GM18951 (cell line): ENCODE data around the gene SLC1A5.
"Not testable (repeated sequence)": the region's sequence is repeated elsewhere in the genome, so short reads cannot be mapped to it uniquely, and the experiment has no call there.

Experiments used
- POLR2A ChIP-seq: IDR thresholded peaks from 4 replicates; pipeline ENCODE4 v1.6.1; 2011; ENCODE audit warnings: mild to moderate bottlenecking; ENCODE audit not compliant: insufficient read length, insufficient read depth; ENCODE audit errors: extremely low read depth
- in situ Hi-C: fragments of 300-500 bp; cut with MboI; formaldehyde crosslinking; loops from one replicate; pipeline ENCODE4 v1.12.0; 2022; ENCODE audit warnings: low sequenced_read_pairs, mixed read lengths, inconsistent platforms; ENCODE audit not compliant: unreplicated experiment

Gene SLC1A5

DNA sequence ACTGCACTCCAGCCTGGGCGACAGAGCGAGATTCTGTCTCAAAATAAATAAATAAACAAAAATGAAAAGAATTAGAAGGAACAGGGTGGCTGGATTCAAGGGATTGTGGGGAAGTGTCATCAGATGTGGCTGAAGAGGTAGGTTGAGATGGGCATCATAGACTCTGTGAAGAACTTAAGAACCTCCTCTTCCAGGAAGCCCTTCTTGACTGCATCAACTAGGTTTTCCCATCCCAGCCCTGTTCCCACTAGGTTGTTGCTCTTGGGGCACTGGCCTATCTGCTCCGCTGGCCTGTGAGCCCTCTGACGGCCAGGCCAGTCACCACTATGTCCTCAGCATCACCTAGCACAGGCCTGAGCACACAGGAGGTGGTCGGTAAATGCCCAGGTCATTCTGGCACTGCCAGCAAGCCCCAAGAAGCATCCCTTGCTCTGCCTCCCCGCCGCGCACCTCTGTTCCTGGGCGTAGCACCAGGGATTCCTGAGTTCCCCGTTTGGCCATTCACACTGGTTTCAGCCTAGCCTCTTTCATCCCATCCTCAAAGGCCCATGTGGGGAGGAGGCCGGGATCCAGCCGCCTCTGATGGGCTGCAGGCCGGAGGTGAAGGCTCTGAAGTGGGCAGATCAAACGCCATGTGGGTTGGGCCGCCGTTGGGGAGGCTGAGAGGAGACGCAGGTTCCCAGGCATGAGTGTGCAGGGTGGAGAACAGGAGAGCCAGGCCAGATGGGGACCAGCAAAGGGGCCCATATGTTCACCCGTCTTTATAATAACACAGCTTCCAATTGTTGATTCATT lies 27.6 kb upstream of the SLC1A5 start:
- no peak for TF ChIP-seq POLR2A
- in situ Hi-C loops = no loop called here

DNA sequence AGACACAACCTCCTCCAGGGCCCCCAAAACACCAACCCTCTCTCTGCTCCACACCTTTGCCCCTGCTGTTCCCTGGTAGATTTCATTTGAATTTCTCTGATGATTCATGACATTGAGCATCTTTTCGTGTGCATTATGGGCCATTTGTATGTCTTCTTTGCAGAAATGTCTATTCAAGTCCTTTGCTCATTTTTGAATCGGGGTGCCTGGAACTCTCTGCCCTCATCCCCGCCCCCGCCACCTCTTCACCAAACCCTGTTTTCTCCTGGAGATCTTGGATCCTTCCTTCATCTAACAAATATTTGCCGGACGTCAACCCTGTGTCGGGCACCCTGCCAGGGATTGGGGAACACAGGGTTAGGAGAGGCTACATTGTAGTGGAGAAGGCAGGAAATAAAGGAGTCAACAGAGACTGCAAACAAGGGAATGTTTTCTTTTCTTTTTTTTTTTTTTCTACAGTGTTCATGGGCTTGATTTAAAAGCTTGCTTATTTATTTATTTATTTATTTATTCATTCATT lies 25.5 kb upstream of the SLC1A5 start:
- no peak for TF ChIP-seq POLR2A
- in situ Hi-C loops = no loop called here

DNA sequence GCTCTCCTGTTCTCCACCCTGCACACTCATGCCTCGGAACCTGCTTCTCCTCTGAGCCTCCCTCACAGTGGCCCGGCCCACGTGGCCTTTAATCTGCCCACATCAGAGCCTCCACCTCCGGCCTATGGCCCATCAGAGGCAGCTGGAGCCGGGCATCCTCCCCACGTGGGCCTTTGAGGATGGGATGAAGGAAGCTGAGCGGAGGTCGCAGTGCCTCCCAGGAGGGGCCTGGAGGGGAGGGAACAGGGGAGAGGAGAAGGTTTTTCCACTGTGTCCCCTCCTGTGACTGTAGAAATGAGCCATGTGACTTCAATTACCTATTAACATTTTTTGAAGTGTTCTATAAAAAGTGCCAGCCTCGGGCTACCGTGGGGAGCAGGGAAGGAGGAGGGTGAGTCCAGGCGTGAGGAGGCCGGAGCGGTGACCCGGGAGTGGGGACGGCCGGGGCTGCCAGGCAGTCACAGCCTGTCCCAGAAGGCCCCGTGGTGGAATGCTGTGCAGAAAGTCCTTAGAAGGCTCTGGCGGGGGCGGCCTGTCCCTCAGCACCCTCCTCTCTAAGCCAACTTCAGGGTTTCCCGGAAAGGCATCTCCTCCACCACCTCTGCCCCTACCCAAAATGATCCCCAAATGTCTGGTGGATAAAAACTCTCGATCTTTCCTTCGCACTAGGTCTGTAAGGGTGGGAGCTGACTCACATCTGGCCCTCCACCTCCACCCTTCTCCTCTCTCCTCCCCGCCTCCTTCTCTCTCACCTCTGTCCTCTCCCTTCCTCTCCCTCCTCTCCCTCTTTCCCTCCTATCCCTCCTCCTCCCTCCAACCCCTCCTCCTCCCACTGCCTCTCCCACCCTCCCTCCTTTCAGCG lies 24.8 kb upstream of the SLC1A5 start:
- in situ Hi-C loops = no loop called here
- TF ChIP-seq POLR2A = no peak

DNA sequence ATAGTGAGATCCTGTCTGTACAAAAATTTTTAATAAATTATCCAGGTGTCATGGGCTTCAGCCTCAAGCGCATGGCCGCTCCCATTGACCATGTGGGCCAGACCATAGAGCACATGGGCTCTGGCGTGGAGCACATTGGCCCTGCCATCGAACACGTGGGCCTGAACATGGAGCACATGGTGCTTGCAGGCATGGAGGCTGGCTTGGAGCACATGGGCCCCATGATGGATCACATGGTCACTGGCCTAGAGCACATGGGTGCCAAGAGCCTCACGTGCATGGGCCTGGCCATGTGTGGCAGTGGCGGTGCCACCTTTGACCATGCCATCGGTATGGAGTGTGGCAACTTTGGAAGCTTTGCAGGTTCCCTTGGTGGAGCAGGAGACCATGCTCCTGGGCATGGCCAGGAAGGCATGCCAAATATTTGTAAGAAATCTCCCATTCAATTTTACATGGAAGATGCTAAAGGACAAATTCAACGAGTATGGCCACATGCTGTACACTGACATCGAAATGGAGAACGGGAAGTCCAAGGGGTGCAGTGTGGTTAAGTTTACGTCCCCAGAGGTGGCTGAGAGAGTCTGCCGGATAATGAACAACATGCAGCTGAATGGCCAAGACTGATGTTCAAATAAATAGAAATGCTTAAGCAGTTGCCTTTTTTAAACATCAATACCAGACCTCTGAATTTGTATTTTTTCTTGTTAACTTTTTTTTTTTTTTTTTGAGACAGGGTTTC lies 21.3 kb upstream of the SLC1A5 start:
- in situ Hi-C loops = no loop called here
- no peak for TF ChIP-seq POLR2A

DNA sequence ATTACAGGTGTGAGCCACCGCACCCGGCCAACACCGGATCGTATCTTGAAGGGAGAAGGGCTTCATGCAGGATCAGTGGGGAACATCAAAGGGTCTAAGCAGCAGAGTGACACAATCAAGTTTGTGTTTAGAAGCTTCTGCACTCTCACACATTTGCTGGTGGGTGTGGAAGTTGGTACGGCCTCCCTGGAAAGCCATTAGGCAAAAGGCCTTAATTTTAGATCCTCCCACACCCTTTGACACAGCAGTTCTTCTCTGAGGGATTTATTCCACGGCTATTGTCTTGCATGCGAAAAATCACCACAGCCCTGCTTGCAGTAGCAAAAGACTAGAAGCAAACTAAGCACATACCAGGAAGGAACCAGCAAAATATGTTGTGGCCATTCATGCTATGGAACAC lies 18.3 kb upstream of the SLC1A5 start:
- no peak for TF ChIP-seq POLR2A
- in situ Hi-C loops = no loop called here

DNA sequence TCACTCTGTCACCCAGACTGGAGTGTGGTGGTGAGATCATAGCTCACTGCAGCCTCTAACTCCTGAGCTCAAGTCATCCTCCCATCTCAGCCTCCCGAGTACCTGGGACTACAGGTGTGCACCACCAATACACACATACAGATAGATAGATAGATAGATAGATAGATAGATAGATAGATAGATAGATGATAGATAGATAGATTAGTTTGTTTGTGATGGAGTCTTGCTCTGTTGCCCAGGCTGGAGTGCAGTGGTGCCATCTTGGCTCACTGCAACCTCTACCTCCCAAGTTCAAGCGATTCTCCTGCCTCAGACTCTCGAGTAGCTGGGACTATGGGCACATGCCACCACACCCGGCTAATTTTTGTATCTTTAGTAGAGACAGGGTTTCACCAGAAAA lies 16.0 kb upstream of the SLC1A5 start:
- in situ Hi-C loops = not testable (repeated sequence)

DNA sequence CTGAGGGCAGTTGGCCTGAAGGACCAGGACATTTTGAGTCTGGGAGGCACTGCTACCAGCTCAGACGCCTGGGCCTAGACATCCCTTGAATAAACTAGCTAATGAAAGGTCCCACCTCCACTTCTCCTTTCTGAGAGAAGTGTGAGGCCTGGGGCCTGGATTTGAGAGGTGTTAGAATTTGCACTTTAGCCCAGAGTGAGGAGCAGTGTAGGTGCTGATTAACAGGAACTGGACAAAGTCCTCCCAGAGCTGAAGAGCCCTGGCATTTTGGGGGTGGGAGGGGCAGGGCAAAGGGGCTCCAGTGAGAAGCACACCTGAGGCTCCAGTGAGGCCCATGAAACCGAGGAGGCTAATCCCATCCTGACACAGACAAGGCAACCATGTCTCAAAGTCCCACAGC lies 15.2 kb upstream of the SLC1A5 start:
- no peak for TF ChIP-seq POLR2A
- in situ Hi-C loops = no loop called here

DNA sequence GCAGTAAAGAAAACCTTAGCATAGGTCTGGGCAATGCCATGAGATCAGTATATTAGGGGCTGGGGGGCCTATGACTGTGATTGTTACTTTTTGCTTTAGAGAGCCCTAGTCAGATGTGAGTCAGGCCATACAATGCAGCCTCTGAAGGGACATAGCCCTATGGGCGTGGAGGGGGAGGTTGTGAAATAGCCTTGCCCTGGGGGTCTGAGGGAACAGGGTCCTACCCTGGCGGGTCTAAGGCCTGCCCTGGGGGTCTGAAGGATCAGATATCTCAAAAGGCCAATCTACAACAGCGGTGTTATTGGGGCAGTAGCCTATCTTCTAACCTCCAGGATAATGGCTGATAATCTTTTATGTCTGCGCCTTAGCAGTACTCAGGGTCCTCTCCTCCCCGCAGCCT lies 13.8 kb upstream of the SLC1A5 start:
- in situ Hi-C loops = no loop called here

DNA sequence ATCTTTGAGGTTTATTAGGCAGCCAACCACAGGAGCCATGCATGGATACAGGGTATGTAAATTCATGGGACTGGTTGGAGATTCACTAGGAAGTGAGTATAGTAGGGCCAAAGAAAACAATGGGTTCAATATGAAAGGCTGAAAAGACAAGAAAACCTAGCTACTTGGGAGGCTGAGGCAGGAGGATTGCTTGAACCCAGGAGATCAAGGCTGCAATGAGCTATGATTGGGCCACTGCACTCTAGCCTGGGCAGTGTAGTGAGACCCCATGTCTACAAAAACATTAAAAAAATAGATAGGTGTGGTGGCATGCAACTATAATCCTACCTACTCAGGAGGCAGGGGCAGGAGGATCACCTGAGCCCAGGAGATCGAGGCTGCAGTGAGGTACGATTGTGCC lies 10.3 kb upstream of the SLC1A5 start:
- no peak for TF ChIP-seq POLR2A
- in situ Hi-C loops = no loop called here

More for the DNA sequence above, 13.8 kb upstream of the SLC1A5 start:
- no peak for TF ChIP-seq POLR2A

DNA sequence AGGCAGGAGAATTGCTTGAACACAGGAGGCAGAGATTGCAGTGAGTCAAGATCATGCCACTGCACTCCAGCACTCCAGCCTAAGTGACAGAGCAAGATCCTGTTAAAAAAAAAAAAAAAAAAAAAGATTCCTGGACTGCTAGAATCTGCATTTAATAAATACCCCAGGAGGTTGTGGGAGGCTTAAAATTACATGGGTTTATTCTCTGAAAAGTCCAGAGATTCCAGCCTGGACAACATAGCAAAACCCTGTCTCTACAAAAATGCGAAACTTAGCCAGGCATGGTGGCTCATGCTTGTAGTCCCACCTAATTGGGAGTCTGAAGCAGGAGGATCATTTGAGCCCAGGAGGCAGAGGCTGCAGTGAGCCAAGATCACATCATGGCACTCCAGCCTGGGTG lies 9.5 kb upstream of the SLC1A5 start:
- no peak for TF ChIP-seq POLR2A
- in situ Hi-C loops = no loop called here

DNA sequence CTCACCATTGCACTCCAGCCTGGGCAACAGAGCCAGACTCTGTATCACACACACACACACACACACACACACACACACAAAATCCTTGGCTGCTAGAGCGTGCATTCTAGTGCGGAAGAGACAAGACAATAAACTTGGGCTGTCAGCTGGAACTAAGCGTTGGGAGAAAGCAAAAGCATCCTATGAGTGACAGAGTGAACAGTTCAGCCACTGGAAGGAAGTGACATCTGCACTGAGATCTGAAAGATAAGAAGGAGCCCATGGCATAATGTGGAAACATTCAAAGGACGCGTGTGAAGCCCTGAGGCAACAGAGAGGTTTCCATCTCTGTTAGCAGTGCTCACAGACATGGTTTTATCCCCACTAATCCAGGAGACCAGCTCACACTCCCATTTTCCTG lies 3.5 kb upstream of the SLC1A5 start:
- in situ Hi-C loops = no loop called here
- TF ChIP-seq POLR2A = no peak

DNA sequence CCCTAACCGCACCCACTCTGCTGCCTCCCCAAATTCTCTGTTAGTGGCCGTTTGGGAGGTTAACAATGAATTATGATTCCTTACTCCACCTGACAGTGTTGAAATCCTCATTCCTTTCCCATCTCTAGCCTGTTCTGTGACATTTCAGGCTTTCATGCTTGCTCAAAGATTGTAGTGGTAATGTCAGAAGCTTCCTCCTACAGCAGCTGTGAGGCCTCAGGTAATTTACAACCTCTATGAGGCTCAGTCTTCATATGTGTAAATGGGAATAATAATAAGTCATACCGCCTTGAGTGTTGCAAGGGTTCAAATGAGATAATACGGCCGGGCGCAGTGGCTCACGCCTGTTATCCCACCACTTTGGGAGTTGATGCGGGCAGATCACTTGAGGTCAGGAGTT lies 977 bp upstream of the SLC1A5 start:
- TF ChIP-seq POLR2A = no peak
- in situ Hi-C loops = no loop called here

DNA sequence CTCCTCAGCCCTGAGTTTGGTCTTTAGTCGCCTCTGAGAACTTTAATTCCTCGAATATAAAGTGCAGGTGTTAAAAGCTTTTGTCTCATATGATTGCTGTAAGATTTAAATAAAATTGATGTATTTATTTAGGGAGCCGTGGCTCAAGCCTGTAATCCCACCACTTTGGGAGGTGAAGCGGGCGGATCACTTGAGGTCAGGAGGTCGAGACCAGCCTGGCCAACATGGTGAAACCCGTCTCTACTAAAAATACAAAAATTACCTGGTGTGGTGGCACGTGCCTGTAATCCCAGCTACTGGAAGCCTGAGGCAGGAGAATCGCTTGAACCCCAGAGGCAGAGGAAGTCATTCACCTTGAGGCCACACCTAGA lies 559 bp upstream of the SLC1A5 start:
- TF ChIP-seq POLR2A = no peak
- in situ Hi-C loops = no loop called here
